GM23338 (cell line): ENCODE measurements around the gene PHF20. TPM values are rescaled to one million over a fixed set of nuclear protein-coding genes. Genes with fewer than 3 reads are reported as not detected.

Experiments used
- ATAC-seq: fragments of 200-7000 bp; cut with Tn5 transposase; 3 replicates; pipeline ENCODE4 v1.9.1; 2020
- DNase-seq: peaks from one replicate; pipeline ENCODE4 v3.0.0-alpha.2; 2015; ENCODE audit warnings: low spot score
- H2AFZ ChIP-seq: fragments of 200-600 bp; sonication (generic); 2 replicates; pipeline ENCODE4 v1.8.0; 2016; ENCODE audit warnings: antibody characterized with exemption, mild to moderate bottlenecking, moderate library complexity
- H3F3A ChIP-seq: fragments of 200-600 bp; sonication (generic); replicated peaks from 2 replicates; pipeline ENCODE4 v1.8.0; 2017; ENCODE audit warnings: antibody characterized with exemption, mixed run types, low read depth
- H3K27ac ChIP-seq: fragments of 200-600 bp; sonication (generic); 2 replicates; pipeline ENCODE4 v1.6.1; 2016; ENCODE audit warnings: low read depth
- H3K27me3 ChIP-seq: fragments of 200-600 bp; sonication (generic); 2 replicates; pipeline ENCODE4 v1.8.0; 2016; ENCODE audit warnings: mild to moderate bottlenecking, mixed run types, moderate library complexity; ENCODE audit not compliant: insufficient read depth
- H3K36me3 ChIP-seq: fragments of 200-600 bp; sonication (generic); 2 replicates; pipeline ENCODE4 v1.8.0; 2016; ENCODE audit warnings: mild to moderate bottlenecking; ENCODE audit not compliant: insufficient read depth
- H3K4me1 ChIP-seq: fragments of 200-600 bp; sonication (generic); 2 replicates; pipeline ENCODE4 v1.8.0; 2016; ENCODE audit warnings: mild to moderate bottlenecking, moderate library complexity; ENCODE audit not compliant: insufficient read depth
- H3K4me2 ChIP-seq: fragments of 200-600 bp; sonication (generic); 2 replicates; pipeline ENCODE4 v1.7.1; 2017; ENCODE audit warnings: mixed run types
- H3K4me3 ChIP-seq: fragments of 200-600 bp; sonication (generic); 2 replicates; pipeline ENCODE4 v1.6.1; 2016; ENCODE audit warnings: mixed run types
- H3K79me2 ChIP-seq: fragments of 200-600 bp; sonication (generic); replicated peaks from 2 replicates; pipeline ENCODE4 v1.8.0; 2017; ENCODE audit warnings: mild to moderate bottlenecking; ENCODE audit not compliant: insufficient read depth
- H3K9me2 ChIP-seq: fragments of 200-600 bp; sonication (generic); 2 replicates; pipeline ENCODE4 v1.8.0; 2017; ENCODE audit not compliant: insufficient read depth
- H4K20me1 ChIP-seq: fragments of 200-600 bp; sonication (generic); replicated peaks from 2 replicates; pipeline ENCODE4 v1.8.0; 2017; ENCODE audit warnings: mild to moderate bottlenecking; ENCODE audit not compliant: insufficient read depth
- H3K27ac Mint-ChIP-seq: 2 replicates; pipeline ENCODE4 v1.8.0; 2020; ENCODE audit warnings: inconsistent platforms, mild to moderate bottlenecking, moderate library complexity, mixed read lengths
- H3K27me3 Mint-ChIP-seq: 3 replicates; pipeline ENCODE4 v1.8.0; 2022; ENCODE audit warnings: low read depth, mild to moderate bottlenecking, moderate library complexity, mixed read lengths, inconsistent platforms; ENCODE audit not compliant: insufficient read depth, poor library complexity
- H3K36me3 Mint-ChIP-seq: 3 replicates; pipeline ENCODE4 v1.8.0; 2021; ENCODE audit warnings: low read depth, mild to moderate bottlenecking, inconsistent platforms, moderate library complexity, mixed read lengths
- H3K4me1 Mint-ChIP-seq: 3 replicates; pipeline ENCODE4 v1.8.0; 2020; ENCODE audit warnings: mild to moderate bottlenecking, inconsistent platforms, mixed read lengths
- H3K4me3 Mint-ChIP-seq: 3 replicates; pipeline ENCODE4 v1.8.0; 2021; ENCODE audit warnings: moderate library complexity, mild to moderate bottlenecking, inconsistent platforms, mixed read lengths
- H3K9me3 Mint-ChIP-seq: 3 replicates; pipeline ENCODE4 v1.8.0; 2020; ENCODE audit warnings: moderate library complexity, mild to moderate bottlenecking, inconsistent platforms, mixed read lengths
- CTCF ChIP-seq, 2 experiments: fragments of 200-600 bp in 1 of 2; sonication (generic) in 1 of 2; conservative IDR thresholded peaks; 2 replicates each; pipeline versions ENCODE4 v1.5.1 to v1.6.1; 2016 to 2017; ENCODE audit warnings: antibody characterized with exemption in 2 of 2, low read depth in 2 of 2, mild to moderate bottlenecking in 2 of 2, moderate library complexity in 1 of 2
- EZH2phosphoT487 ChIP-seq: fragments of 200-600 bp; sonication (generic); IDR thresholded peaks from one replicate; pipeline ENCODE4 v1.8.1; 2018; ENCODE audit warnings: antibody characterized with exemption; ENCODE audit not compliant: unreplicated experiment
- NANOG ChIP-seq: IDR thresholded peaks from 2 replicates; pipeline ENCODE4 v1.6.1; 2016; ENCODE audit warnings: antibody characterized with exemption, borderline replicate concordance
- POLR2AphosphoS5 ChIP-seq: IDR thresholded peaks from 2 replicates; pipeline ENCODE4 v1.6.1; 2016; ENCODE audit warnings: antibody characterized with exemption, low read depth
- REST ChIP-seq: IDR thresholded peaks from one replicate; pipeline ENCODE4 v1.6.1; 2018; ENCODE audit warnings: antibody characterized with exemption; ENCODE audit not compliant: unreplicated experiment
- ZNF114 ChIP-seq: fragments of 250-450 bp; sonication (Bioruptor Pico); IDR thresholded peaks from 2 replicates; pipeline ENCODE4 v1.5.0; 2020; ENCODE audit warnings: mild to moderate bottlenecking, moderate library complexity
- ZNF331 ChIP-seq: fragments of 250-450 bp; sonication (Bioruptor Pico); IDR thresholded peaks from 2 replicates; pipeline ENCODE4 v1.5.0; 2020; ENCODE audit warnings: low read depth, mild to moderate bottlenecking, moderate library complexity
- polyA plus RNA-seq: library from polyadenylated mRNA; unstranded; fragments of >200 nt; fragmentation: Nextera tagmentation; extraction: Ambion mirVana; gene quantifications from 2 replicates; pipeline ENCODE4 v1.2.1, GENCODE V29; 2016
- total RNA-seq: library from RNA; depleted of rRNA; stranded (reverse); fragments of >200 nt; shearing (Covaris generic); gene quantifications from 2 replicates; pipeline ENCODE4 v1.2.3, GENCODE V29; 2014
- TF ChIP-seq, protein P1 (sequence below): fragments of 250-450 bp; sonication (Bioruptor Pico); IDR thresholded peaks from 2 replicates; pipeline ENCODE4 v1.5.0; 2020; ENCODE audit warnings: mild to moderate bottlenecking, moderate library complexity

The PHF20 gene
- total and polyA plus RNA-seq, 2 experiments from 2014 or later = 71.8 to 103 TPM

- TF ChIP-seq REST (no peak), ZNF331 (CRISPR knock-in tag) (no peak)
These were observed 130.1 kb downstream of the PHF20 start (continued) for GRCh38 chr20:35901678-35902544.

DNA sequence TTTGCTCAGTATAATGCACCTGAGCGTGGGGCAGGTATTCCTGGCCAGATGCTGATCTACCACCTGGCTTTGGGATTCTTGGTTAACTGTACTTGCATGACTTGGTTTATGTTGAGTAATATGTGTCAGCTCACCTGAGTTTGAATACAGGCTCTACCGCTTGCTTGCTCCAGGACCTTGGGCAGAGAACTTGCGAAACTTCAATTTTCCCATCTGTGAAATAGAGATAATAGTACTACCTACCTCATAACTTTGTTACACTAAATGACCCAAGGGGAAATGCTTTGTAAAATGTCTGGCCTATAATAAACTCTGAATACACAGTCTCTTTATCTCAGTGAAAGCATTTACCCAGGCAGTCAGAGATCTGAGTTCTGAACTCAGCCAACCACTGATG, 130.7 kb downstream of the PHF20 start:
- Histone ChIP-seq H3K27me3 (no peaks in the 10 kb centered on the region), H3K4me1 (peaks cover 9% of the 10 kb centered on the region), H3K4me2 (no peak overlapping the region), H3K79me2 (no peaks in the 10 kb centered on the region; the same call in 1 of the 2 replicates), H3K9me2 (no peaks in the 10 kb centered on the region), H3K4me3 (no peak overlapping the region), H4K20me1 (0 out of 2 replicates have a peak, but pooled peaks cover 2% of the 10 kb centered on the region), H3F3A (no peaks in the 10 kb centered on the region), H2AFZ (no peak overlapping the region), H3K27ac (no peak overlapping the region), H3K36me3 (no peaks in the 10 kb centered on the region)
- peaks cover 5% of the 10 kb centered on the region for H3K27me3 Mint-ChIP-seq
- no peak overlapping the region for H3K4me3 Mint-ChIP-seq
- H3K27ac Mint-ChIP-seq = no peak overlapping the region
- peaks cover 28% of the 10 kb centered on the region for H3K36me3 Mint-ChIP-seq
- H3K4me1 Mint-ChIP-seq = peaks cover 12% of the 10 kb centered on the region
- H3K9me3 Mint-ChIP-seq = peaks cover 2% of the 10 kb centered on the region; the same call in 1 of the 3 replicates
- DNase-seq = no peak
- no peak for ATAC-seq
- no peak for TF ChIP-seq REST
- TF ChIP-seq ZNF114 = no peak
- no peak for TF ChIP-seq CTCF (conservative IDR thresholded peaks at IDR 0.05; ENCODE audit: low read depth in 2 of 2)
- TF ChIP-seq, protein P1, sequence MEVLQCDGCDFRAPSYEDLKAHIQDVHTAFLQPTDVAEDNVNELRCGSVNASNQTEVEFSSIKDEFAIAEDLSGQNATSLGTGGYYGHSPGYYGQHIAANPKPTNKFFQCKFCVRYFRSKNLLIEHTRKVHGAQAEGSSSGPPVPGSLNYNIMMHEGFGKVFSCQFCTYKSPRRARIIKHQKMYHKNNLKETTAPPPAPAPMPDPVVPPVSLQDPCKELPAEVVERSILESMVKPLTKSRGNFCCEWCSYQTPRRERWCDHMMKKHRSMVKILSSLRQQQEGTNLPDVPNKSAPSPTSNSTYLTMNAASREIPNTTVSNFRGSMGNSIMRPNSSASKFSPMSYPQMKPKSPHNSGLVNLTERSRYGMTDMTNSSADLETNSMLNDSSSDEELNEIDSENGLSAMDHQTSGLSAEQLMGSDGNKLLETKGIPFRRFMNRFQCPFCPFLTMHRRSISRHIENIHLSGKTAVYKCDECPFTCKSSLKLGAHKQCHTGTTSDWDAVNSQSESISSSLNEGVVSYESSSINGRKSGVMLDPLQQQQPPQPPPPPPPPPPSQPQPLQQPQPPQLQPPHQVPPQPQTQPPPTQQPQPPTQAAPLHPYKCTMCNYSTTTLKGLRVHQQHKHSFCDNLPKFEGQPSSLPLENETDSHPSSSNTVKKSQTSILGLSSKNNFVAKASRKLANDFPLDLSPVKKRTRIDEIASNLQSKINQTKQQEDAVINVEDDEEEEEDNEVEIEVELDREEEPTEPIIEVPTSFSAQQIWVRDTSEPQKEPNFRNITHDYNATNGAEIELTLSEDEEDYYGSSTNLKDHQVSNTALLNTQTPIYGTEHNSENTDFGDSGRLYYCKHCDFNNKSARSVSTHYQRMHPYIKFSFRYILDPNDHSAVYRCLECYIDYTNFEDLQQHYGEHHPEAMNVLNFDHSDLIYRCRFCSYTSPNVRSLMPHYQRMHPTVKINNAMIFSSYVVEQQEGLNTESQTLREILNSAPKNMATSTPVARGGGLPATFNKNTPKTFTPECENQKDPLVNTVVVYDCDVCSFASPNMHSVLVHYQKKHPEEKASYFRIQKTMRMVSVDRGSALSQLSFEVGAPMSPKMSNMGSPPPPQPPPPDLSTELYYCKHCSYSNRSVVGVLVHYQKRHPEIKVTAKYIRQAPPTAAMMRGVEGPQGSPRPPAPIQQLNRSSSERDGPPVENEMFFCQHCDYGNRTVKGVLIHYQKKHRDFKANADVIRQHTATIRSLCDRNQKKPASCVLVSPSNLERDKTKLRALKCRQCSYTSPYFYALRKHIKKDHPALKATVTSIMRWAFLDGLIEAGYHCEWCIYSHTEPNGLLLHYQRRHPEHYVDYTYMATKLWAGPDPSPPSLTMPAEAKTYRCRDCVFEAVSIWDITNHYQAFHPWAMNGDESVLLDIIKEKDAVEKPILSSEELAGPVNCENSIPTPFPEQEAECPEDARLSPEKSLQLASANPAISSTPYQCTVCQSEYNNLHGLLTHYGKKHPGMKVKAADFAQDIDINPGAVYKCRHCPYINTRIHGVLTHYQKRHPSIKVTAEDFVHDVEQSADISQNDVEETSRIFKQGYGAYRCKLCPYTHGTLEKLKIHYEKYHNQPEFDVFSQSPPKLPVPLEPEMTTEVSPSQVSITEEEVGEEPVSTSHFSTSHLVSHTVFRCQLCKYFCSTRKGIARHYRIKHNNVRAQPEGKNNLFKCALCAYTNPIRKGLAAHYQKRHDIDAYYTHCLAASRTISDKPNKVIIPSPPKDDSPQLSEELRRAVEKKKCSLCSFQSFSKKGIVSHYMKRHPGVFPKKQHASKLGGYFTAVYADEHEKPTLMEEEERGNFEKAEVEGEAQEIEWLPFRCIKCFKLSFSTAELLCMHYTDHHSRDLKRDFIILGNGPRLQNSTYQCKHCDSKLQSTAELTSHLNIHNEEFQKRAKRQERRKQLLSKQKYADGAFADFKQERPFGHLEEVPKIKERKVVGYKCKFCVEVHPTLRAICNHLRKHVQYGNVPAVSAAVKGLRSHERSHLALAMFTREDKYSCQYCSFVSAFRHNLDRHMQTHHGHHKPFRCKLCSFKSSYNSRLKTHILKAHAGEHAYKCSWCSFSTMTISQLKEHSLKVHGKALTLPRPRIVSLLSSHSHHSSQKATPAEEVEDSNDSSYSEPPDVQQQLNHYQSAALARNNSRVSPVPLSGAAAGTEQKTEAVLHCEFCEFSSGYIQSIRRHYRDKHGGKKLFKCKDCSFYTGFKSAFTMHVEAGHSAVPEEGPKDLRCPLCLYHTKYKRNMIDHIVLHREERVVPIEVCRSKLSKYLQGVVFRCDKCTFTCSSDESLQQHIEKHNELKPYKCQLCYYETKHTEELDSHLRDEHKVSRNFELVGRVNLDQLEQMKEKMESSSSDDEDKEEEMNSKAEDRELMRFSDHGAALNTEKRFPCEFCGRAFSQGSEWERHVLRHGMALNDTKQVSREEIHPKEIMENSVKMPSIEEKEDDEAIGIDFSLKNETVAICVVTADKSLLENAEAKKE (CRISPR knock-in tag) = no peak
- TF ChIP-seq NANOG = no peak
- no peak for TF ChIP-seq ZNF331 (CRISPR knock-in tag)
- no peak for TF ChIP-seq POLR2AphosphoS5
- TF ChIP-seq EZH2phosphoT487 = no peak
